ENCODE measurements around the gene ZFHX3.

DNA sequence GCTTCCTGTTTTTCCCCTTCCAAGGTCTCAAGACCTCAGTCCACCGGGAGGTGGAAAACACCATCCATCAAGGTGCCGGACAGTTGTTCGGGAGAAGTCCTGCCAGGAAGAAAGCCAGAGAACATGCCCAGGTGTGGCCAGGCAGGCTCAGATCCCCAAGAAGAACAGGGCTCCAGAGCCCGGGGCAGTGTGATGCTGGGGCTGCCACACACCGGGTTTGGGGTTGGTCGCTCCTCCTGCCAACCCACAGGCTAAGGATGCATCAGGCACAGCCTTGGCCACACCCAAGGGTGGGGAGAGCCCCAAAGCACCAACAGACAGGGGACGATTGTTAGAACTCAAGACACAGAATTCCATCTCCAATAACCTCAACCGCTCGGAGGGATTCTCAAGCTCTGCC is 19.7 kb downstream of the ZFHX3 start:
- TF ChIP-seq, protein P1, sequence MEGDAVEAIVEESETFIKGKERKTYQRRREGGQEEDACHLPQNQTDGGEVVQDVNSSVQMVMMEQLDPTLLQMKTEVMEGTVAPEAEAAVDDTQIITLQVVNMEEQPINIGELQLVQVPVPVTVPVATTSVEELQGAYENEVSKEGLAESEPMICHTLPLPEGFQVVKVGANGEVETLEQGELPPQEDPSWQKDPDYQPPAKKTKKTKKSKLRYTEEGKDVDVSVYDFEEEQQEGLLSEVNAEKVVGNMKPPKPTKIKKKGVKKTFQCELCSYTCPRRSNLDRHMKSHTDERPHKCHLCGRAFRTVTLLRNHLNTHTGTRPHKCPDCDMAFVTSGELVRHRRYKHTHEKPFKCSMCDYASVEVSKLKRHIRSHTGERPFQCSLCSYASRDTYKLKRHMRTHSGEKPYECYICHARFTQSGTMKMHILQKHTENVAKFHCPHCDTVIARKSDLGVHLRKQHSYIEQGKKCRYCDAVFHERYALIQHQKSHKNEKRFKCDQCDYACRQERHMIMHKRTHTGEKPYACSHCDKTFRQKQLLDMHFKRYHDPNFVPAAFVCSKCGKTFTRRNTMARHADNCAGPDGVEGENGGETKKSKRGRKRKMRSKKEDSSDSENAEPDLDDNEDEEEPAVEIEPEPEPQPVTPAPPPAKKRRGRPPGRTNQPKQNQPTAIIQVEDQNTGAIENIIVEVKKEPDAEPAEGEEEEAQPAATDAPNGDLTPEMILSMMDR (IDR thresholded peaks at IDR 0.05): no peak
- TF ChIP-seq POLR2A (IDR thresholded peaks at IDR 0.05): no peak

Measured in testis (tissue), 2 donors.